Fibroblast of skin of abdomen (primary cell): ENCODE measurements around the gene LRRC4C.
"Not testable (repeated sequence)": the region's sequence is repeated elsewhere in the genome, so short reads cannot be mapped to it uniquely, and the experiment has no call there.

Experiments used
- DNase-seq: peaks from one replicate; pipeline ENCODE4 v3.0.0-alpha.2; 2013

Gene LRRC4C

GRCh38 chr11:40683010-40683409 lies 776.4 kb downstream of the LRRC4C start:
- no peak for DNase-seq

GRCh38 chr11:40679276-40679675 lies 780.2 kb downstream of the LRRC4C start:
- DNase-seq = no peak

- no peak for DNase-seq
These were observed 812.2 kb downstream of the LRRC4C start for GRCh38 chr11:40647295-40647694.

GRCh38 chr11:40642284-40642683 lies 817.2 kb downstream of the LRRC4C start:
- no peak for DNase-seq

GRCh38 chr11:40619654-40620053 lies 839.8 kb downstream of the LRRC4C start:
- DNase-seq = no peak

- DNase-seq = no peak
These were observed 852.7 kb downstream of the LRRC4C start for GRCh38 chr11:40606800-40607199.

- DNase-seq = no peak
These were observed 856.4 kb downstream of the LRRC4C start for GRCh38 chr11:40602866-40603552.

- DNase-seq = no peak
These were observed 861.8 kb downstream of the LRRC4C start for GRCh38 chr11:40597546-40598113.

- DNase-seq = no peak
These were observed 886.1 kb downstream of the LRRC4C start for GRCh38 chr11:40573254-40573891.

GRCh38 chr11:40569947-40570531 lies 889.4 kb downstream of the LRRC4C start:
- DNase-seq = no peak

GRCh38 chr11:40567392-40567791 lies 892.1 kb downstream of the LRRC4C start:
- DNase-seq = no peak

GRCh38 chr11:40544162-40544561 lies 915.3 kb downstream of the LRRC4C start:
- DNase-seq = no peak

GRCh38 chr11:40542821-40543220 lies 916.6 kb downstream of the LRRC4C start:
- no peak for DNase-seq

GRCh38 chr11:40537734-40538133 lies 921.7 kb downstream of the LRRC4C start:
- DNase-seq = no peak

- DNase-seq = not testable (repeated sequence)
These were observed 937.4 kb downstream of the LRRC4C start for GRCh38 chr11:40522080-40522479.

- no peak for DNase-seq
These were observed 942.3 kb downstream of the LRRC4C start for GRCh38 chr11:40517122-40517521.

GRCh38 chr11:40514124-40514523 lies 945.3 kb downstream of the LRRC4C start:
- peak; percentile 7 for DNase-seq

- DNase-seq = no peak
These were observed 946.2 kb downstream of the LRRC4C start for GRCh38 chr11:40513281-40513680.

GRCh38 chr11:40508303-40508702 lies 951.1 kb downstream of the LRRC4C start:
- DNase-seq = no peak

GRCh38 chr11:40506226-40506625 lies 953.2 kb downstream of the LRRC4C start:
- DNase-seq = no peak

GRCh38 chr11:40491341-40491740 lies 968.1 kb downstream of the LRRC4C start:
- DNase-seq = no peak

- no peak for DNase-seq
These were observed 991.7 kb downstream of the LRRC4C start for GRCh38 chr11:40467771-40468170.

GRCh38 chr11:40445391-40445790 lies 1014.1 kb downstream of the LRRC4C start:
- peak; percentile 51 for DNase-seq

GRCh38 chr11:40444151-40444550 lies 1015.3 kb downstream of the LRRC4C start:
- DNase-seq = no peak
